Rectal smooth muscle tissue (tissue), 1 donor: ENCODE results near the gene NDNF.

ENCODE experiments used
- H3K27ac ChIP-seq: one replicate; pipeline ENCODE4 v1.7.0; 2013; ENCODE audit warnings: low read depth, low read length, inconsistent platforms
- H3K27me3 ChIP-seq: one replicate; pipeline ENCODE4 v1.7.0; 2013; ENCODE audit warnings: low read length; ENCODE audit not compliant: control insufficient read depth, insufficient read depth
- H3K36me3 ChIP-seq: one replicate; pipeline ENCODE4 v1.7.0; 2013; ENCODE audit warnings: low read length; ENCODE audit not compliant: control insufficient read depth, insufficient read depth
- H3K4me1 ChIP-seq: one replicate; pipeline ENCODE4 v1.7.0; 2013; ENCODE audit warnings: low read length; ENCODE audit not compliant: control insufficient read depth, insufficient read depth
- H3K4me3 ChIP-seq: one replicate; pipeline ENCODE4 v1.7.0; 2013; ENCODE audit warnings: low read length
- H3K9ac ChIP-seq: one replicate; pipeline ENCODE4 v1.7.0; 2013; ENCODE audit warnings: low read length

Gene NDNF

DNA sequence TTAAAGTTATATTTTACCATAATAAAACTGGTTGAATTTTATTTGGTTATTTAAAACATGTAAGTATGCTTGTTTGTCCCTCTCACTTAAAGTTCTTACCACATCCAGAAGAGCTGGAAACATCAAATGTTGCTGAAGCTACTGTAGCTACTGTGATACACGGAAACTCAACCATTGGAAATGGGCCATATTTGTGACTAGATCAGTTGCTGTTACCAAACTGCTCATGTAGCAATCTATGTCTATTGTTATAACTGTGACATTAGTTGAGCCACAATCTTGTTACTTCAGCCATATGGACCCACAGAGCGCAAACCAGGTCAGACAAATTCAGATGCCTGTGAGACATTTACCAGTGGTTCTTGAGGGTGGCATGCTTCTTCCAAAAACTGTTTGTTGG, 41.6 kb downstream of the NDNF start:
- Histone ChIP-seq H3K4me1 (no peaks in the 10 kb centered on the region), H3K4me3 (no peak overlapping the region), H3K27ac (no peak overlapping the region), H3K9ac (no peak overlapping the region), H3K27me3 (no peaks in the 10 kb centered on the region), H3K36me3 (no peaks in the 10 kb centered on the region)

DNA sequence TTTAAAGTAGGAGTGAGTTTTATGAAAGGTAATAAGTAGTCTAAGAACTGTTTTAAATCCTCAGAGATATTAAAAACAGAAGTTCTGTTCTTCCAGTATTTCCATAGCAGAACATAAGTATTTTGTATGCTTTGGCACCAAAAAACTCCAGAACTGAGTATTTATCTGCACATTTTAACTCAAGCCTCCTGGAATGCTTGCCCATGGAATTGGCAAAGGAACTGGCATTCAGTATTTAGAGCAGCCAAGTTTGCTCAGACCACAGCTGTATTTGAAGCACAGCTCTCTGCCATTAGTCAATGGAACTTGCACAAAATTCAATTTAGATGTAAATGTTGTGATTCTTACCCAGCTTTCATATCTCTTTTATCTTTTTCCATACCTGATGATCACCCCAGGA, 42.2 kb downstream of the NDNF start:
- Histone ChIP-seq H3K36me3 (no peaks in the 10 kb centered on the region), H3K9ac (no peak overlapping the region), H3K27ac (no peak overlapping the region), H3K27me3 (no peaks in the 10 kb centered on the region), H3K4me3 (no peak overlapping the region), H3K4me1 (no peaks in the 10 kb centered on the region)

DNA sequence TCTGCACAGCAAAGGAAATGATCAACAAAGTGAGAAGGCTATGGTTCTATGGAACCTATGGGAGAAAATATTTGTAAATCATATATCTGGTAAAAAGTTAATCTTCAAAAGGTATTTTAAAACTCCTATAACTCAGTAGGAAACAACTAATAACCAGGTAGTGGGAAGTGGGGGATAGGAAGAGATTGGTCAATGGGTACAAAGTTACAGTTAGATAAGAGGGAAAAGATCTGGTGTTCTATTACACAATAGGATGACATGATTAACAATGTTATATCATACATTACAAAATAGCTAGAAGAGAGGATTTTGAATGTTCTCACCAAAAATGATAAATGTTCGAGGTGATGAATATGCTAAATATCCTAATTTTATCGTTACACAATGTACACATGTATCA, 46.3 kb downstream of the NDNF start:
- Histone ChIP-seq H3K4me3 (no peak overlapping the region), H3K36me3 (no peaks in the 10 kb centered on the region), H3K27me3 (no peaks in the 10 kb centered on the region), H3K9ac (no peak overlapping the region), H3K27ac (no peak overlapping the region), H3K4me1 (no peaks in the 10 kb centered on the region)

DNA sequence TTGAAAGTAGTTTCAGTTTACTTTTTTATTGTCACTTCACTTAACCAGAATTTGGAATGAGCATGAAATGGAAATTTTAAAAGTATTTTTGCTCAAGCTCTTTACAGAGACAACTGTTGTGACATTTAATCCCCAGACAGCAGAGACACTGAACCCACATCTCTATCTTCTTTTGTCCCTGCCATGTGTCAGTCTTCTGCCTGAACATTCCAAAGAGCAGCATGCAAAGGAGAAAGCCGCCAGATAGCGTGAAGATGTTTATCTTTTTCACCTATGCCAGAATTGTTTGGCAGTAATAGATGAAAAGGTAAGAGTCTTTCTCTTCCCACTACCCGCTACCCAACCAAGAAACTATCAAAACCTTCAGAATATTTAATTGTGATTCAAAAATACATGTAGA, 46.8 kb downstream of the NDNF start:
- Histone ChIP-seq H3K36me3 (no peaks in the 10 kb centered on the region), H3K27ac (no peak overlapping the region), H3K9ac (no peak overlapping the region), H3K4me3 (no peak overlapping the region), H3K27me3 (no peaks in the 10 kb centered on the region), H3K4me1 (no peaks in the 10 kb centered on the region)

DNA sequence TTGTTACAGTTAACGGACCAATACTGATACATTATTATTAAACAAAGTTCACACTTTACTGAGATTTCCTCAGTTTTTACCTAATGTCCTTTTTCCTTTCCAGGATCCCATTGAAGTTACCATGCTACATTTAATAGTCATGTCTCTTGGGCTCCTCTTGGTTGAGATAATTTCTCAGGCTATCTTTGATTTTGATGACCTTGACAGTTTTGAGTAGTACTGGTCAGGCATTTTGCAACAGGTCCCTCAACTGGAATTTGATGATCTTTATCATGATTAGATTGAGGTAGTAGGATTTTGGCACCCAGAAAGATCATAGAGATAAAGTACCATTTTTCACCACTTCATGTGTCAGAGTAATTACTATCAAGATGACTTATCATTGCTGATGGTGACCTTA, 53.8 kb downstream of the NDNF start:
- Histone ChIP-seq H3K27ac (no peak overlapping the region), H3K4me3 (no peak overlapping the region), H3K36me3 (no peaks in the 10 kb centered on the region), H3K4me1 (no peaks in the 10 kb centered on the region), H3K9ac (no peak overlapping the region), H3K27me3 (no peaks in the 10 kb centered on the region)

DNA sequence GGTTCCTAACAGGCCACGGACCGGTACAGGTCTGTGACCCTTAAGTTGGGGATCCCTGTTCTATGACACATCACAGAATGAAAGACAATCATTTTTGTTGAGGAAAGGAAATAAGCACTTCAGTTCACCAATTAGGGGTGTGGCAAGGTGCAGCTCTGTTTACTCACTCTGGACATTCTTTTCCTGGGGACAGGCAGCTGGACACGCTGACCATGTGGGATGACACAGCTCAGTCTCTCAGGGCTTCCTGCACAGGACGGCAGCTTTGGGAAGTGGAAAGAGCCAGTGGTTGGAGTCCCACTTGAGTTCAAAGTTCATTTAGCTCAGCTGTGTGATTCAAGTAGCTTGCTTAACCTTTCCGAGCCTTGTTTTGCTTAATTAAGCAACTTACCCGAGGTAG, 55.7 kb downstream of the NDNF start:
- no peaks in the 10 kb centered on the region for H3K4me1 ChIP-seq
- no peak overlapping the region for H3K4me3 ChIP-seq
- no peak overlapping the region for H3K27ac ChIP-seq
- no peak overlapping the region for H3K9ac ChIP-seq
- no peaks in the 10 kb centered on the region for H3K36me3 ChIP-seq
- no peaks in the 10 kb centered on the region for H3K27me3 ChIP-seq

DNA sequence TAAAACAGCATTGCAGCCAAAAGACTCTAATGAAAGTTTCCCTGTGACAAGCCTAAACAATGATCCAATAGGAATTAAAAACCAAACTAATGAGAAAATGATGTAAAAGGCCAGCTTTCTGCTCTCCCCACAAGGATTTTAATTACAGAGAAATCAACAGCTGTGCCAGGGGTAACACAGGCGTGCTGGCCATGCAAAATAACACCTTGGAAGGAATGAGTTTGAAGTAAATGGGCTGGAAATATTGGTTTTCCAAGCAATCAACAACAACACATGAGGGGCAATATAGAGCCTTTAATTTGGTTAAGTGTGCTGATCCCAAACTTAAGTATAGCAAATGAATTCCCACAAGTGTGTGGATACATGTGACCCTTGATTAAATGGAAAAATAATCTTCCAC, 56.9 kb downstream of the NDNF start:
- Histone ChIP-seq H3K4me3 (no peak overlapping the region), H3K27ac (no peak overlapping the region)

DNA sequence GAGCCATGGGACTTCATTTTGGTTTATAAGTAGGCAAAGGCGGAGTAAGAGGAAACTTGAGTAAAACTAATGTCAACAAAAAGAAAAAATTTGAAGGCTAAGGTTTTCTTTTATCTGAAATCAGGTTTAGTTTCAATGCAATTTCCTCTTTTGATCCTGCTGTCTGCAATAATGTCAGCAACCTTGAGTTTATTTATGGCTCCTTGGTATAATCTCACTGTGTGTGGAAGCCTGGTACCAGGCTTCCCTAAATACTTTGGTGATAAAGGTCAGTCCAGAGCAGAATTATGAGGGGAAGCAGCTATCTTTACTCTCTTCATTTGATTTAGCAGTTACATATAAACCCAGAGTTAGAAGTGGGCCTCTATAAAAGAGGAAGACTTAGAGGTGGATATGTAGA, 57.8 kb downstream of the NDNF start:
- no peaks in the 10 kb centered on the region for H3K36me3 ChIP-seq
- H3K9ac ChIP-seq, result no peak overlapping the region
- no peak overlapping the region for H3K4me3 ChIP-seq
- H3K27me3 ChIP-seq, result no peaks in the 10 kb centered on the region
- no peaks in the 10 kb centered on the region for H3K4me1 ChIP-seq
- H3K27ac ChIP-seq, result no peak overlapping the region

More for the DNA sequence above, 56.9 kb downstream of the NDNF start:
- H3K27me3 ChIP-seq, result no peaks in the 10 kb centered on the region
- H3K36me3 ChIP-seq, result no peaks in the 10 kb centered on the region
- no peaks in the 10 kb centered on the region for H3K4me1 ChIP-seq
- no peak overlapping the region for H3K9ac ChIP-seq

DNA sequence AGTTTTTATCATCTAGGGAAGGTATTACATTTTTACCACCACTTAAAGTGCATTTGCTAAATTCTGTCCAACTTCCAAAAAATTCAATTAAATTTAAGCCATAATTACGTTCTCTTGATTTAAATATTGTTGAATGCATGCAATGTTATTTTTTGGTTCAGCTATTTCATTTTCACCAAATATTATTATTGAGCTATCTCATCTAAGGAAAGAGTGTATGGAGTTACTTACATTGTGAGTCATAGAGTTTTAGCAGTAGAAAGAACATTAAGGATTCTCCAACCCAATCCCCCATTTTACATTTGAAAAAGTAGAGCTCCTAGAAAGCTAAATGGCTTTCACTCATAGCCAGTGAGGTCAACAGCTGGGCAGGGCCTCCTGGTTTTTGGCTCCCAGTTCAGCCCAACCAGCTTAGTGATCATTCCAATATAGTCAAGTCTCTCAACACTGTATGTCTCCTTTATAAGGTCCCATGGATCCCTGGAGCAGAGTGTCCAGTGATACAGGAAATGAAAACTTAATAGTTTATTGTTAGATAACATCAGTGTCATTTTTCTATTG, 60.5 kb downstream of the NDNF start:
- Histone ChIP-seq H3K27me3 (no peaks in the 10 kb centered on the region), H3K4me1 (no peaks in the 10 kb centered on the region)

DNA sequence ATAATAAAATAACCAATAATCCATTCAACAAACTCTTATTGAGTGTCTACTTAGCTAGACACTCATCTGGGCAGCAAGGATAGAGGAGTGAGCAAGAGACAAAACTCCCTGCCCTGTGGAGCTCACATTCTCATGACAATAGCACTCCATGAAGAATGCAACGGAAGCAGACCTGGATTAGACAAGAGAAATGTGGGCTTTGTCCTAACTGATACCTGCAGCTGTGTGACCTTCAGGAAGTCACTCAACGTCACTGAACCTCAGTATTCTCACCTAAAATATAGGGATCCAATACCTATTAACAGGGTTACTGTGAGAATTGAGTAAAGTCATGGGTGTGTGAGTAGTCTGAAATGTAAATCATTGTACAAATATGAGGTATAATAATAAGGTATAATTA, 61.2 kb downstream of the NDNF start:
- H3K9ac ChIP-seq, result no peak overlapping the region
- no peak overlapping the region for H3K27ac ChIP-seq
- H3K4me3 ChIP-seq, result no peak overlapping the region
- no peaks in the 10 kb centered on the region for H3K36me3 ChIP-seq
- no peaks in the 10 kb centered on the region for H3K4me1 ChIP-seq
- H3K27me3 ChIP-seq, result no peaks in the 10 kb centered on the region

More for the DNA sequence above, 60.5 kb downstream of the NDNF start:
- Histone ChIP-seq H3K27ac (no peak overlapping the region), H3K4me3 (no peak overlapping the region), H3K36me3 (no peaks in the 10 kb centered on the region), H3K9ac (no peak overlapping the region)

DNA sequence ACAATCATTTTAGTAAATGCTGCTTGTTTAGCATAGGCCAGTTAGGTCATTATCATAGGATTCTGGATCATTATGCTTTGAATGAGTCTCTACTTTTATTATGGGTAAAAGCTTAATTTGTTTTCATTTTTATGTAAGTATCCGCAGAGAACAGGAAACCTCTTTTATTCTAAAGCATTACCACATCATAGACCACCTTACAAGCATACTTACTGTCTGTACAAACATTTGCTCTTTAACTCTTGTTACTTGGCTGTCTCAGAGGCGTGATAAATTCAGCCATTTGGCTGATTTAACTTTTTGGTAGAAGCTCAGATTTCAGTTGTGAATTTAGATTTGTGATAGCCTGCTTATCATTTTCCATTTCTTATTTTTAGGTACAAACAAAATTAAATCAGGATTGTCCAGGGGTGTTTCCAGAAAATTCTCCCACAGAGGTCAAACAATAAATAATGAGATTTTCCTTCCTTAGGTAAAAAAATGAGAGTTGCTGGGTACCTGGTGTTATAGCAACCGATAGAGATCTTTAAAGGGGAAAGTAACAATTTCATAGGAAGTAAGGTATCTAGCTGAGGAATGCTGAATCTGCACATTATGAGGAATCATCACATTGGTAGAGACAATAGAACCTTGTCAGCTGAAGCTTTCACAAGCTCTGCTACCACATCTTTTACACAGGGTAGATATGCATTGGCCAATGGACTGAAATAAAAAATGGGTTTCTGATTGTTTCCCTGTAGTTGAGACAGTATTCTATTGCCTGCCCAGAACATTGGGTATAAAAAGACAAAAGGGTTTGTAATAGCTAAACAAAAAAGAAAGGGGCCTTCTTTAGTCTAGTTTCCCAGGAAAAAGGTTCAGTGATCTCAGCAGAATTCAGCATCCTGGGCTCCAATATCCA, 62.5 kb downstream of the NDNF start:
- Histone ChIP-seq H3K36me3 (no peaks in the 10 kb centered on the region), H3K27me3 (no peaks in the 10 kb centered on the region), H3K9ac (no peak overlapping the region), H3K27ac (no peak overlapping the region), H3K4me1 (no peaks in the 10 kb centered on the region), H3K4me3 (no peak overlapping the region)

DNA sequence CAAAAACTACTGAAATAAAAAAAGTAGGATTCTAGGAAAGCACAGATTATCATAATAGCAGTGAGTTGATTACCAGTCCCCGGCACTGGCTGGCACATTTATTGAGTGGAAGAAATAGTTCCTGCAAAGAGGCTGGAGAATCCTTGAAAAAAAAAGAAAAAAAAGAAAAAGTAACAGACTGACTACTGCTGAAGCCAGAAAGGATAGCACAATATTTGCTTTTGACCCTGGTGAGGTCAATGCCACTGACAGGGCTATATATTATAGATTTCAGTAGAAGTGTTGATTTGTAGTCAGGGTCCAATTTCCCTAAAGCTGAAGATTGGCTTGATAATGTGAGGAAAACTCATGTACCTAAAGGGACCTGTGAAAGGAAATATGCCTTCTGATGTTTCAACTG, 64.7 kb downstream of the NDNF start:
- Histone ChIP-seq H3K4me3 (no peak overlapping the region), H3K27me3 (no peaks in the 10 kb centered on the region), H3K36me3 (no peaks in the 10 kb centered on the region), H3K27ac (no peak overlapping the region), H3K9ac (no peak overlapping the region), H3K4me1 (no peaks in the 10 kb centered on the region)

DNA sequence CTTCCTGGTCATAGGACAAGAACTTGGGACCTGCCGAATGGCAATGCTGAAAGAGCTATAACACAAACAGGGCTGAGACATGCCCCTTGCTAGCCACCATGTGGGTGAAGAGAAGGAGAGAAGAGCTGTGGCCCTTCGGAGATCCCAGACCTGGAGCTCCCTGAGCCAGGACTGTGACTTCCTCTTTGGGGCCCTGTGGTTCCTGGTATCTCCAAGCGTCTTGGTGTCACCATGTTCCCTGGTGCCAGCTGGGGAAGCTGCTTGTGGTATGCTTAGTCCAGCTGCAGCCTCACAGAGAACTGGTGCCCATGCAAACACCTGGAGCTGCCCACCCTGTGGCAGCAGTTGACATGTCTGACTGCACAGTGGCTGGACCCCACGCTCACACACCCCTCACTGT, 68.5 kb downstream of the NDNF start:
- Histone ChIP-seq H3K36me3 (no peaks in the 10 kb centered on the region), H3K4me3 (no peak overlapping the region), H3K9ac (no peak overlapping the region), H3K27ac (no peak overlapping the region), H3K27me3 (no peaks in the 10 kb centered on the region), H3K4me1 (no peaks in the 10 kb centered on the region)
